GM21717 (cell line): ENCODE measurements around the gene UBE2H.
"Not testable (repeated sequence)": the region's sequence is repeated elsewhere in the genome, so short reads cannot be mapped to it uniquely, and the experiment has no call there.

Experiments
- ATAC-seq: cut with Tn5 transposase; IDR thresholded peaks from one replicate; pipeline ENCODE4 v1.9.1; 2021; ENCODE audit warnings: mild to moderate bottlenecking, moderate library complexity; ENCODE audit not compliant: unreplicated experiment

Gene UBE2H

DNA sequence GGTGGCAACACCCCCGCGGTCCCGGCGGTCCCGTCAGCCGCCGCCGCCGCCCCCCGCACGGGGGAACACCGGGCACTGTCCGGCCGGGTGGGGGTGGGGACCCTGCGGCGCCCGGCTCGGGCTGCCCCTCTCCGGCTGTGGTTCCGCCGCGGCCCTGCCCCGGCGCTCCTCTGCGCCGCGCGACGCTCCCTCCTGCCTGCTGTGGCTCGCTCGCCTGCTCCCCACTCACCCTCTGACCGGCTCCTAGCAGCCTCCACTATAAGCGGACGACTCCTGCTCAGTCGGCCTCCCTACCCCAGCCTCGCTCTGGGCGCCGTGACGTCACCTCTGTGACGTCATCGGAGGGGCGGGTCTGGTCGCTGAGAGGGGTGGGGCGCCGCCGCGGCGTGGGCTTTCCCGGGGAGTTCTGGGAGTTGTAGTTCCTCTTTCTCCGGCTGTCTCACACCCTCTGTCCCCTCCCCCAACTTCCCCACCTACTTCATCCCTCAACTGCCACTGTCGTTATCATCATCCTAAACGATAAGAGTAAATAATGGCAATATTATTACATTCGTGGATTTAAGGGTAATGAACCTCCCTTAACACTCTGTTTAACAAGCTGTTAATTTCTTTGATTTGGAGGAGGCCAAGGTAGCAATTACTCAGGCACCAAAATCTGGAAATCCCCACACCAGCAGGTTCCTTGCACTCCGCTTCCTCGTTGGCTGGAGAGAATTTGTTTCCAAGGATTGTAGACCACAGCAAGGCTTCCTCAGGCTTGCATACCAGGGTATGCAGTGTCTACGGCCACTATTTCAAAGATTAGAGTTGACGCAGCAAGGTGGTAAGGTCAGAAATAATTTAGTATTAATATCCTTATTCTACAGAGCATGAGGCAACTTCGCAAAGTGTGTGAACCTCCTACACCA lies at the start of gene UBE2H:
UBE2H (minus strand) TSS at position 308 of the 908 bp plus-strand sequence. CDS start 405 bp downstream, outside the sequence.
- peak; percentile 56 for ATAC-seq

DNA sequence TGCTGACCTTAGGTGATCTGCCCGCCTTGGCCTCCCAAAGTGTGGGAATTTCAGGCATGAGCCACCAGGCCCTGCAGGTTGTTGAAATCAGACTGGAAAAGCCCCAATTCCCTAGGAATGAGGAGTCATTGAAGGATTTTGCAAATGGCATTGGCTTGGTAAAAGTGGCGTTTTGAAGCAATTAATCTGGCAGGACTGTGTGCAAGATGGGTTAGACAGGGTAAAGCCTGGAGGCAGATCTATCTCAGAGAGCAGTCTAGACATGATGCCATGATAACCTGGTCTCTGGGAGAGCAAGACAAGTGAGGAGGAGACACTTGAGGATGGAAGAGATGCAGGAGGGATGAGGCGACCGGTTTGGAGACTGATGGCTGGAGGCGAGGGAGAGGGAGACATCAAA lies 45.7 kb upstream of the UBE2H start:
- no peak for ATAC-seq

DNA sequence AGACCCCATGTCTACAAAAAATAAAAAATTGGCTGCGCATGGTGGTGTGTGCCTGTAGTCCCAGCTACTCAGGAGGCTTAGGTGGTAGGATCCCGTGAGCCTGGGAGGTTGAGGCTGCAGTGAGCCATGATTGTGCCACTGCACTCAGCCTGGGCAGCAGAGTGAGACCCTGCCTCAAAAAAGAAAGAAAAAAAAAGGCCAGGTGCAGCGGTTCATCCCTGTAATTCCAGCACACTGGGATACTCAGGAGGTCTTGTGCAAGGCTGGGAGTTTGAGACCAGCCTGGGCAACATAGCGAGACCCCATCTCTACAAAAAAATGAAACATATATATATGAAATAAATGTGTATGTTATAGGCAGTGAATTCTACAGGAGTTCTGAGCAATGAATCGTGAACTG lies 44.5 kb upstream of the UBE2H start:
- no peak for ATAC-seq

DNA sequence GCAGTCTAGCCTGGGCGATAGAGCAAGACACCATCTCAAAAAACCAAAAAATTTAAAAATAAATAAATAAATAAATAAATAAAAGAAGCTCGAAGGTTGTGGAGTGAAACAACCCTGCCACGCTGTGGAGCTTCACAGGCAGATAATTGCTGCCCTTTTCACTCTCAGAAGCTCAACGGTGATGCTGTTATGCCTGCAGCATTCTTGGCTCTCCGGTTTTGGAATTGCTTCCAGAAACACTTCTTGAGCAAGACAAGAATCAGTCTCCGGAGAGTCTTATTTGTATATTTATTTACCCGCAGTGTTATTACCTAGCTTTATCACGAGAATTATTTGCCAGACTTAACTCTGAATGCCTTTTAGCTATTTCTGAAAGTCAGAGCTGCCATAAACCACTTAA lies 40.5 kb upstream of the UBE2H start:
- no peak for ATAC-seq

DNA sequence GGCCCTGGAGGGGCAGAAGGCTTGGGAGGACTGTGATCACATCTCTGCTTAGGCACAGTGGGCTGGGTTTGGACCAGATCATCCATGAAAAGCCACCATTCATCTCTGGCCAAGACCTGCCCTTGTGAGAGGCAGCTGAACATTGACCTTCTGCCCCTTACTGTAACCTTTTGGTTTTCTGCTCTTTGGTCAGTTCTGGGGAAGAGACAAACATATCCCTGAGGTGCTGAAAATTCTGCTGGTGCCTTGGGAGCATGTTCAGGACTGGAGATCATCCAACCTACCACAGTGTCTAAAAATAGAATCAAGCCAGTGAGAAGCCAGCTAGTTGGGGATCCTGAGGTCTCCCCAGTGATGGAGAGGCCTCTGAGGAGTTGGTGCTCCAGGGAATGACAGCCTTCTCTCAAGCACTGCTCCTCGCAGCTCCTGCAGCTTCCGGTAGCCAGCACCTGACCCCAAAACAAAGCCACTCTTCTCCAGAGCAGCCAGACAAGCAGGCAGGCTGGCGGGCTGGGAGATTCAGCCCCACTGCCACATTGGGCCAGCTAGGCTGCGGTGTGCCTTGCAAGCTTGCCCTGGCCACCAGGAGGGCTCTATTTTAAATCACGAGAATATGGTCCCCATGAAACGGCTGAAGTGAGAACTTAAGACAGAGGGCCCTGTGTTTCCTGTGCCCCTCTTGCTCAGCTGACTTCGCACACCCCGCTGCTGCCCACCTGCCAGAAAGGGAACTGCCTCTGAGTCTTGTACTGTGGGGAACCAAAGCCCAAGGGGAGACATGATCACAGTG lies 37.8 kb upstream of the UBE2H start:
- no peak for ATAC-seq

DNA sequence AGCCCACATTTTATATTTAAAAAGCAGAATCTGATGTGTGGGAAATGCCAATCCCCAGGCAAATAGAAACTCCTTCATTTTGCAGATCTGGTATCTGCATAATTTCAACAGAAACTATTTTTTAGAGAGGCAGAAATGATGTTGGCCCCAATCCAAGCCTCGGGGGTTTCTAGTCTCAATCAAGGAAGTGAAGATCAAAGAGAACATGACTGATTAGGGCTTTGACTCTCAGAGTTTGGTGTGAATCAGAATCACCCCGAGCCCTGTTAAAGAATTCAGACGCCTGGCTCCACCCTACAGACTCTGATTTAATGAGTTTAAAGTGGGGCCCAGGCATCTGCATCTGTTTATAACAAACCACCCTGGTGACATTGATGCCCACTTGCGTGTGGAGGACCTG lies 36.7 kb upstream of the UBE2H start:
- ATAC-seq = no peak

DNA sequence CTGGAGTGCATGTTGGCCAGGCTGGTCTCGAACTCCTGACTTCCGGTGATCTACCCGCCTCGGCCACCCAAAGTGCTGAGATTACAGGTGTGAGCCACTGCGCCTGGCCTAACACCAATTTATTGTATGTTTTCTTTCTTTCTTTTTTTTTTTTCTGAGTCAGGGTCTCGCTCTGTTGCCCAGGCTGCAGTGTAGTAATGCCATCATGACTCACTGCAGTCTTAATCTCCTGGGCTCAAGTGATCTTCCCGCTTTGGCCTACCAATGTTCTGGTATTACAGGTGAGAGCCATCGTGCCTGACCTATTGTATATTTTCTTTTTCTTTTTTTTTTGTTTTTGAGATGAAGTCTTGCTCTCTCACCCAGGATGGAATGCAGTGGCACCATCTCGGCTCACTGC lies 33.8 kb upstream of the UBE2H start:
- ATAC-seq = no peak

DNA sequence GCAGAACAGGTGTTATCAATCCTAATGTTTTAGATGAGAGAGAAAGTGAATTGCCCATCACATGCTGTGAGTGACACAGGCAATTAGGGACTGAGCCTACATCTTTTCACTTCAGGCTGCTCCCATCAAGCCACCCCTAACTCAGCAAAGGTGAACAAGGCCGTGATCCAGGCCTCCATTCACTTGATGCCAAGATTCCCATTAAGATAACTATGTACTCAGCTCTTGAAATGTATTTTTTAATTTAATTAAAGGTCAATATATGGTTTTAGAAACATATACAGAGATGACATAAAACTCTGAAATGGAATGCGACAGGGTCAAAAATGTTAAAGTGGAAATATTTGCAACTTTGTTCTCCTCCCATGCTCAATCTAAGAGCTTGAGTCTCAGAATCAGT lies 27.9 kb upstream of the UBE2H start:
- ATAC-seq = no peak

DNA sequence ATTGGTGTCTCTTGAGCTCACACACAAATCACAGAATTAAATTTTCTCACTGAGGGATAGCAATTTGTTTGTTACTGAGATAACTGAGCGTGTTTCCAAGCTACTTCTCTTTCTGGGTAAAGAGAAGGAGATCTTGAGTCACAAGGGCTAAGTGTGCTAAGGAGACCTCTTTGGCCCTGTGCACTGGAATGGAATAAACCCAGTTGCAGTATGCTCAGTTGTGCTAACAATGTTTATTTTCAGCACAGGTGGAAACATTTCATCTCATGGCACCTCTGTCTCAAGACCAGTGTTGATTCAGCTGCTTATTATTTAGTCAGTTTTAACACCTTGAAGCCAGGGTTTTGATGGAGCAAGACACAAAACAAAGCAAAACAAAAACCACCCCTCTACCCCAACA lies 22.5 kb upstream of the UBE2H start:
- ATAC-seq = no peak

DNA sequence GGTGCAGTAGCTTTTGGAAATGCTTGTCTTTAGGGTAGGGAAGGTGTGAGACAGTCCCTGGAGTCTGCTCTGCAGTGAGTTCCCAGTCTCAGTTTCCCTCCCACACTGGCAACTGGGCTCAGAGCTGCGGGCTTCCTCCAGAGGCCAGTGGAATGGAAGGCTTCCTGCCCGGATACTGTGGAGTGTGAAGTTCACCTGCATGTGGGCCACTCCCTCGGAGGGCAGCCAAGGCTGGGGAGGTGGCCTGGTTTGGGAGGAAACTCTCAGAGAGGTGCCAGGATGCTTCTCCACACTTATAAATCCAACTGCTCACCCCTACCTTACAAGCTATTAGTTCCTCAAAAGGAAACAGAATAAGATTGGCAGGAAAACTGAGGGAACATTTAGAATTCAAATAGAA lies 18.1 kb upstream of the UBE2H start:
- ATAC-seq = no peak

DNA sequence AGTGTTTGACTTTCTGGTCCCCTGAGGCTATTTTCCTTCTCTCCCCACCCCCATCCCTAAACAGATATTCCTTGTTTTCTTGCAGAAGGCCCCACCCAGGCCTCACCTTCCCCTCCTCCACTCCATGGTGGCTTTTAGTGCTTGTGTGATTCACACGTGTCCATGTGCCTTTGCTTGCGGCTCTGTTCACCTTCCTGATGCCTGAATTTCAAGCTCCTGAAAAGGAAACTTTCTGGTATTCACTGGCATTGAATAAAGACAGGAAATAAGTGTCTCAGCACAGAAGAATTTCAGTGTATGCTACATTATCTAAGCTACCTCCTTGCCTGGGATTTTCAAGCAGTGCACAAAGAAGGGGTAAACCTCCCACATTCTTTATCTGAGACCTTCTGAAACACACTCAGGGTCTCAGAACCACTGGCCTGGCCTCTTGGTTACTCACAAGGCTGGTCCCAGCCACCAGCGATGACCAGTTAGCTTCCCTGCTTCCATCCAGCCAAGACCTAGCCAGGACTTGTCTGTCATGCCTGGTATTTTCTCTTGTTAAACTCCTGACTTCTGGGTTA lies 17.2 kb upstream of the UBE2H start:
- ATAC-seq = no peak

DNA sequence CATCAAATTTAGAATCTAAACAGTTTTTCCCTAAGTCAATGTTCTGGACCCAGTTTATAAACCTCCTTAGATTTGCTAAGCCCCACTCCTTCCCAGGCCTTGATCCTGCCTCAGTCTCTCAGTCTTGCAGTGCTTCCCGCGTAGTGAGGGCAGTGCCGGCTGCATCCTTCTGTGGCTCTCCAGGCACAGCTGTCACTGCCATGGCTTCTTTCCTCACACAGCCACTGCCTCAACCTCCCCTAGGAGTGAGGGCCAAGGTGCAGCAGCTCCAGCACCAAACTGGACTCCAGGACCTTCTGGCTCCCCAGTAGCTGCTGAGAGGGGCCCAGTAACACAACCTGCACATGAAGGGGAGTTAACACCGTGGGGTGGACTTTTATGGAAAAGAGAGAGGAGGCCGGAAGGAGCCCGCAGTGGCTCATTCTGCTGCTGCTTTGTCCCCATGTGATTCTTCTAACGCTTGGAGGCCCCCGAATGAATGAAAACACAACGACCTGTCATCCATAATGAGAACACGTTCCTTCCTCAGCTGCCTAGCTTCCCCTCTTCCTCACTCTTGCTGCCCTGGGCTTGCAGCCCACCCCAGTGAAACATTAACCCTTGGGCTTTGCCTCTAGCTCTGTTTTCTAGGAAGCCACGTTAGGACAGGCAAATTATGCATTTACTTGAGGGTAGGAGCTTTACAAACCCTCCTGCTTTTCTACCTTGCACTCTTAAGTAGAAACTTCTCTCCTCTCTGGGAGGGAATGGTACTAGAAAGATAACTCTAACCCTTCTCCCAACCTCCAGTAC lies 16.0 kb upstream of the UBE2H start:
- ATAC-seq = no peak

DNA sequence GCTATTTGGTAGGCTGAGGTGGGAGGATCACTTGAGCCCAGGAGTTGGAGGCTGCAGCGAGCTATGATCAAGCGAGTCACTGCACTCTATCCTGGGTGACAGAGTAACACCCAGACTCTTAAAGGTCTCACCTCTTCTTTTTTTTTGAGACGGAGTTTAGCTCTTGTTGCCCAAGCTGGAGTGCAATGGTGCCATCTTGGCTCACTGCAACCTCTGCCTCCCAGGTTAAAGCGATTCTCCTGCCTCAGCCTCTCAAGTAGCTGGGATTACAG lies 7.4 kb upstream of the UBE2H start:
- ATAC-seq = not testable (repeated sequence)

DNA sequence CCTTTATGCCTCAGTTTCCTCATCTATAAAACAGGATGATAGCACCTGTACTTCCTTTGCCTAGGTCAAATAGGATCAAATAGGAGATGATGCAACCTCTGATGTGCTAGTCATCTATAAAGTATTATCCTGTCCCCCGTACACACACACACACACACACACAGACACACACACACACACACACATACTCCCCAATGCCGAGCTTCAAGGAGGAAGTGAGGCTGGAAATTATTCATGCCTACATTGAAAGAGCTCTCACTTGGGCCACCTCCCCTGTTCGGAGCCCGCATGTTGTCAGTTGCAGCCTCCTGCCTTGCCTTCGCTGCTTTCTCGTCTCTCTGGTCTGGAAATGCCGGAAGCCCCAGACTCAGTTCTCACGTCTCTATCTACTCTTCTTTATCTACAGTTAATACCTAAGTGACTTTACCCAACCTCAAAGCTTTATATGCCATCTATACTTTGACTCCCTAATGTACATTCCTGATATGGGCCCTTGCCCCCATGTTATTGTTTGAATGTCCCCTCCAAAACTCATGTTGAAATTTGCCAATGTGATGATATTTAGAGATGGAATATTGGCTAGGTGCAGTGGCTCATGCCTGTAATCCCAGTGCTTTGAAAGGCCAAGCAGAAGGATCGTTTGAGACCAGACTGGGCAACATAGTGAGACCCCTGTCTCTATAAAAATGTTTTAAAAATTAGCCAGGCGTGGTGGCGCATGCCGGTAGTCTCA lies 6.9 kb upstream of the UBE2H start:
- ATAC-seq = no peak

DNA sequence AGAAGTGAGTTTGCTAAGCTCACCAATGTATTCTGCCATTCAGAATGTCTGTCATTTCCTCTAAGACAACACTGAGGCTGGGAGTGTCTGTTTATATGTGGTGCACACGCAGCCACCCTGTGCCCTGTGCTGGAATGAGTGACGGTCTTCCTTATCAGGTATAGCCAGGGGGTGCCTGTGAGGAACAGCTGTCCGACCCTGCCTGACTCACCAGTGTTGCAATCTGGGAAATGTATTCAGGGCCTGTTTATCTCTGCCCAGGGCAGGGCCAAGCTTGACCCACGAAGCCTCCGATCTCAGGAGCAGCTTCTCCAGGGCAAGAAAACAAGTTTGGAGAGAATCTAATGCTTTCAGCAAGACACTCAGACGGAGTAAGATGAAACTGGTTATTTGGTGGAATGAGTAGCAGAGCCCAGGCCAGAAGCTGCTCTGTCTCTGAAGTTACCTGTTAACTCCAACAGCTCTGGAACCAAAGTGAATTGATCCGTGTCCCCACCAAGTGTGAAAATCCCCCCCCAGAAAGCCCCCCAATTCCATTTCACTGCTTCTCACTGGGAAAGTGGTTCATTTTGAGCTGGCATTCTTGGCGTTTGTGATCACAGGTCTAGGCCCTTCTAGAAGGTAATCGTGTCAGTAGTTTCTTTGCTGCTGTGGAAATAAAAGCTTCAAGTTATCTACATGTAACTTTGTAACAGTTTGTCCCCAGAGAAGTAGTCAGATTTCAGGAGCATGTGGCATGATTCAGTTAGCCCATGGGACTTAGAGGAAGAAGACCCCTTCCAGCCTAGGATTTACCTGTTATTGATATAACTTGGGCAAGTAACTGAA lies 6.1 kb upstream of the UBE2H start:
- no peak for ATAC-seq

DNA sequence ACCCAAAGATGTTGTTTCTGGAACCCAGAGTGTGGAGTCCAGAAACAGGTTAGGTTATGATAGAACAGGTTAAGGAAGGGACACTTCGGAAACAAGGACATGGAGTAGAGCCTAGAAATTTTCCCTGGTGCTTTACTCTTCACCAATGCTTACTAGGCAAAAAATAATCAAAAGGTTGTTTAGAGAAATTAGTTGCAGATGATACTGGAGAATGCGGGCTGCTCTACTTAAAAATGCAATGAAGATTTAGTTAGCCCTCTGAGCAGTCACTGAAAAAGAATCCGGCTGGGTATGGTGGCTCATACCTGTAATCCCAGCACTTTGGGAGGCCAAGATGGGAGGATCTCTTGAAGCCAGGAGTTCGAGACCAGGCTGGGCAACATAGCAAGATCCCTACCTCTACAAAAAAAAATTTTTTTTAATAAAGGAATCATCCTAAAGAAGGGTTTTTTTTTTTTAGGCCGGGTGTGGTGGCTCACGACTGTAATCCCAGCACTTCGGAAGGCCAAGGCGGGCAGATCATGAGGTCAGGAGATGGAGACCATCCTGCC lies 3.3 kb upstream of the UBE2H start:
- ATAC-seq = no peak

DNA sequence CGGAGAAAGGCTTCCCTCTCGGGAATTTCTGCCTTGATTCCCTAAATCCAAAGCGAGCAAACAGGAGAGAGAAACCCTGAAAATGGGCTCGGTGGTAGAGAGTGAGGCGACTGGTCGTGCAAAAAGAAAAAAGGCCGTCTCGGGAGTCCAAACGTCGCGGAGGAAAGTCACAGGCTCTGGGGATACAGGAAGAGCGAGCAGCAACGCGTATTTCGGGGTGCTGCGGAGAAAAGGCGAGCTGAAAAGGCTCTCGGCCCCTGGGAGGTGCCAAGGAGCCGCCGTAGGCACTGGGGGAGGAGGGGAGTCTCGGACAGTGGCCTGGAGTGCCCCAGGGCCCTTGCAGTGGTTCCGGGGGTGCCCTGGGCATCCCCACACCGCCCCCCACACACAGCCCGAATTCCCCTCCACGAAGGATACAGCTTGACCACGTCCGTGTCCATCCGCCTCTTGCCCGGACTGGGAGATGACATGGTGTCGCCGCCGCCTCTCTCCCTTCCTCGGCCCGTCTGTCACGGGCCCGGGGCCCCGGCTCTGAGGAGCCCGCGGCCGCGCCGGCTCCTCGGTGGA lies 591 bp downstream of the UBE2H start:
- peak; percentile 20 for ATAC-seq

DNA sequence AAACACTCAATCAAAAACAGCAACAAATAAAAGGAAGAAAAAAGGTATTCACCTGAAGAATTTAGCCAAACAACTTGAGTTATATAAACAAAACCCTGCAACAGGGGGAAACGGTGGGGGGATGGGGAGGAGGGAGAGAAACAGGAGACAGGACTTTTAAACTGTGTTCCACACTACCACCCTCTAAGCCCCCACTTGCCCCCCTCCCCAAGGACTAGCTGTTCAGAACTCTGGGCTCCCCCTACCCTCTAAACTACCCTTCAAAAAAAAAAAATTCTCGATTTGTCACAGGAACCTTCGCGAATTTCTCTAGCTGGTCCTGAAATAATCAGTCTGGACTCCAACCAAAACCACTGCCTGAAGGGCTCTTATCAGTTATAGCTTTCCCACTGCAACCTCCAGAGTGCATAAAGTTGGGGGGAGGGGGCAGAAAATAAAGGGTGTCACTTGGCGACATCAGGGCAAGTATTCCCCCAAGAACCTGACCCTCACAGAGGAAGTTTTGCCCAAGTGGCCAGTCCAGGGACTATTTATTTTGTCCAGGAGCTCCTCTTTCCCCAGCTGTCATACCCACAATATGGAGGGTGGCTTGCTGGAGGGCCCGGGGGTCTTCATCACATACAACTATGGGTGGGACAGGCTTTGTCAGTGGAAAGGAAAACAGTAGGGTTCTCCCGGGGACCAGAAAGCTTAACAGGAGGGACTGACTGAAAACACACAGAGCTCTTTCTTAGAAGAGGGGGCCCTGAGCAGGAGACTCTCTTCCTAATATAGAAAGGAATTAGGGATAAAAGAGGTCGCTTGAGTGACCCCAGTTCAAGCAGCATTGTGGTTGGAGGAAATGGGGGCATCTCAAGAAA lies 1.3 kb downstream of the UBE2H start:
- no peak for ATAC-seq
